Effector CD4-positive, alpha-beta T cell (primary cell): ENCODE measurements around the gene ABL1.
"Not testable (repeated sequence)": the region's sequence is repeated elsewhere in the genome, so short reads cannot be mapped to it uniquely, and the experiment has no call there.

Experiments used
- DNase-seq: peaks from one replicate; pipeline ENCODE4 v3.0.0-alpha.2; 2020
- total RNA-seq: gene quantifications from one replicate; lab custom pipeline; 2026; lab: John Stamatoyannopoulos, UW

Gene ABL1
- total RNA-seq, result 67.9 reads per million, percentile 75 among the genes with 10 or more reads in this experiment

- DNase-seq, result peak; percentile 42
These were observed at the start of gene ABL1 for GRCh38 chr9:130834371-130835336. Gene ABL1, plus strand, starts transcription at chr9:130835254. Its CDS starts 193 bp downstream, at chr9:130835447.

- DNase-seq, result no peak
These were observed 49.0 kb upstream of the ABL1 start for GRCh38 chr9:130785940-130786508.

- DNase-seq, result no peak
These were observed 48.5 kb upstream of the ABL1 start for GRCh38 chr9:130786526-130786925.

GRCh38 chr9:130789747-130790672, 45.0 kb upstream of the ABL1 start:
- DNase-seq, result no peak

- DNase-seq, result no peak
These were observed 43.7 kb upstream of the ABL1 start for GRCh38 chr9:130791303-130791894.

- no peak for DNase-seq
These were observed 41.5 kb upstream of the ABL1 start for GRCh38 chr9:130793589-130793988.

- DNase-seq, result not testable (repeated sequence)
These were observed 41.0 kb upstream of the ABL1 start for GRCh38 chr9:130794021-130794420.

- not testable (repeated sequence) for DNase-seq
These were observed 40.6 kb upstream of the ABL1 start for GRCh38 chr9:130794423-130794822.

GRCh38 chr9:130794923-130795495, 40.0 kb upstream of the ABL1 start:
- DNase-seq, result no peak

GRCh38 chr9:130803116-130803515, 31.9 kb upstream of the ABL1 start:
- DNase-seq, result not testable (repeated sequence)

- no peak for DNase-seq
These were observed 29.3 kb upstream of the ABL1 start for GRCh38 chr9:130805510-130806326.

GRCh38 chr9:130806327-130806716, 28.7 kb upstream of the ABL1 start:
- DNase-seq, result no peak

- no peak for DNase-seq
These were observed 24.4 kb upstream of the ABL1 start for GRCh38 chr9:130810609-130811136.

GRCh38 chr9:130815242-130815808, 19.7 kb upstream of the ABL1 start:
- DNase-seq, result no peak

- no peak for DNase-seq
These were observed 17.1 kb upstream of the ABL1 start for GRCh38 chr9:130817914-130818313.

GRCh38 chr9:130820135-130820738, 14.8 kb upstream of the ABL1 start:
- no peak for DNase-seq

- no peak for DNase-seq
These were observed 11.6 kb upstream of the ABL1 start for GRCh38 chr9:130823435-130823834.

- no peak for DNase-seq
These were observed 11.0 kb upstream of the ABL1 start for GRCh38 chr9:130824079-130824478.

GRCh38 chr9:130824643-130825350, 10.3 kb upstream of the ABL1 start:
- no peak for DNase-seq

GRCh38 chr9:130825351-130825651, 9.8 kb upstream of the ABL1 start:
- DNase-seq, result no peak
